HepG2 (cell line): ENCODE data around the gene CPM. TPM values are rescaled to one million over a fixed set of nuclear protein-coding genes. Genes with fewer than 3 reads are reported as not detected.

Experiments used
- ATAC-seq: fragments of 200-7000 bp; cut with Tn5 transposase; 3 replicates; pipeline ENCODE4 v1.9.1; 2020; ENCODE audit warnings: mild to moderate bottlenecking, moderate library complexity
- BruUV-seq: library from RNA; stranded (reverse); fragments of 400-500 nt; replicated peaks from 2 replicates; lab custom pipeline; 2021; lab: Mats Ljungman, UMichigan
- CTCF ChIA-PET: fragments of 300-600 bp; formaldehyde crosslinking; extraction: SDS; loops from one replicate; lab custom pipeline; 2021; ENCODE audit warnings: low total read pairs, inconsistent platforms, low intra/inter-chr PET ratio; lab: Yijun Ruan, JAX
- POLR2A ChIA-PET: fragments of 350-600 bp; sonication (Branson Sonifier 250); formaldehyde crosslinking; loops from one replicate; lab custom pipeline; 2020; ENCODE audit warnings: antibody characterized with exemption, inconsistent platforms; lab: Yijun Ruan, JAX
- DNase-seq: peaks from one replicate; pipeline ENCODE4 v3.0.0-alpha.2; 2015; ENCODE audit warnings: low spot score
- FAIRE-seq: peaks from 3 replicates; lab custom pipeline; 2011; peaks lifted over from hg19 to GRCh38; lab: Jason Lieb, UNC
- H2AFZ ChIP-seq: one replicate; pipeline ENCODE4 v1.6.1; 2011; ENCODE audit warnings: low read length, inconsistent platforms
- H3K27ac ChIP-seq: fragments of 300-600 bp; 3 replicates; pipeline ENCODE4 v1.8.0; 2011; ENCODE audit warnings: mixed run types, mild to moderate bottlenecking, mixed read lengths, low read length, inconsistent platforms; ENCODE audit not compliant: insufficient read depth; ENCODE audit errors: extremely low read length
- H3K27me3 ChIP-seq, 2 experiments: fragments of 200-600 bp in 1 of 2; 2 replicates in 1 of 2; 3 replicates in 1 of 2; pipeline versions ENCODE4 v1.6.0 to v1.8.0; 2011; ENCODE audit warnings: low read length in 2 of 2, mild to moderate bottlenecking in 2 of 2, moderate library complexity in 2 of 2, inconsistent platforms in 1 of 2; ENCODE audit not compliant: insufficient read depth in 2 of 2, control insufficient read depth in 1 of 2
- H3K36me3 ChIP-seq, 2 experiments: fragments of 200-600 bp in 1 of 2; replicated peaks in 1 of 2; 2 replicates in 1 of 2; 3 replicates in 1 of 2; pipeline versions ENCODE4 v1.5.1 to v1.8.0; 2011; ENCODE audit warnings: low read length in 2 of 2, inconsistent platforms in 1 of 2; ENCODE audit not compliant: insufficient read depth in 2 of 2, control insufficient read depth in 1 of 2
- H3K4me1 ChIP-seq: 2 replicates; pipeline ENCODE4 v1.5.1; 2012; ENCODE audit warnings: low read length, inconsistent platforms; ENCODE audit not compliant: insufficient read depth
- H3K4me2 ChIP-seq: 2 replicates; pipeline ENCODE4 v1.6.0; 2011; ENCODE audit warnings: low read depth, low read length, inconsistent platforms
- H3K4me3 ChIP-seq, 3 experiments: fragments of 200-600 bp in 1 of 3; sonication (generic), shearing (Covaris generic) in 1 of 3; replicated peaks in 1 of 3; 2 replicates each; pipeline ENCODE4 v1.5.1; 2011 to 2016; ENCODE audit warnings: low read length in 3 of 3, inconsistent platforms in 2 of 3, low read depth in 2 of 3, mild to moderate bottlenecking in 2 of 3, control low read depth in 1 of 3, mixed read lengths in 1 of 3; ENCODE audit not compliant: insufficient read depth in 1 of 3
- H3K79me2 ChIP-seq: one replicate; pipeline ENCODE4 v1.6.1; 2011; ENCODE audit warnings: low read length, inconsistent platforms; ENCODE audit not compliant: insufficient read depth
- H3K9ac ChIP-seq: 2 replicates; pipeline ENCODE4 v1.6.0; 2011; ENCODE audit warnings: mild to moderate bottlenecking, low read depth, low read length, inconsistent platforms; ENCODE audit not compliant: insufficient read depth
- H3K9me3 ChIP-seq: 2 replicates; pipeline ENCODE4 v1.5.1; 2012; ENCODE audit warnings: mild to moderate bottlenecking, low read length
- H4K20me1 ChIP-seq: 2 replicates; pipeline ENCODE4 v1.6.0; 2011; ENCODE audit warnings: inconsistent platforms, mild to moderate bottlenecking, low read length, moderate library complexity; ENCODE audit not compliant: insufficient read depth
- IKZF4 ChIP-seq: sonication (generic); formaldehyde crosslinking; IDR thresholded peaks from 2 replicates; pipeline ENCODE4 v1.5.1; 2020; ENCODE audit warnings: borderline replicate concordance, mild to moderate bottlenecking, low read depth, missing genetic modification reagents; ENCODE audit errors: not compliant biosample characterization
- KAT7 ChIP-seq: IDR thresholded peaks from 2 replicates; pipeline ENCODE4 v1.6.1; 2018; ENCODE audit warnings: borderline replicate concordance, missing compliant biosample characterization
- POLR2A ChIP-seq, 2 experiments: IDR thresholded peaks; 2 replicates each; pipeline ENCODE4 v1.6.1; 2011; ENCODE audit warnings: low read depth in 2 of 2, low read length in 2 of 2, mild to moderate bottlenecking in 1 of 2, moderate library complexity in 1 of 2; ENCODE audit not compliant: insufficient read depth in 1 of 2
- PPARG ChIP-seq: conservative IDR thresholded peaks from 2 replicates; pipeline ENCODE4 v1.6.1; 2016; ENCODE audit warnings: missing biosample characterization, missing genetic modification reagents
- RBFOX2 ChIP-seq: fragments of 200-400 bp; formaldehyde crosslinking; IDR thresholded peaks from 2 replicates; pipeline ENCODE4 v1.6.1; 2017; ENCODE audit warnings: low read depth, mild to moderate bottlenecking, low read length
- TCF7L2 ChIP-seq: IDR thresholded peaks from 2 replicates; pipeline ENCODE4 v1.6.1; 2011; ENCODE audit warnings: mild to moderate bottlenecking, low read depth, low read length, moderate library complexity
- ZFP37 ChIP-seq: sonication (generic); formaldehyde crosslinking; IDR thresholded peaks from 2 replicates; pipeline ENCODE4 v1.4.0; 2020; ENCODE audit warnings: missing genetic modification reagents, borderline replicate concordance
- ZNF333 ChIP-seq: sonication (generic); formaldehyde crosslinking; IDR thresholded peaks from 2 replicates; pipeline ENCODE4 v1.4.0; 2020; ENCODE audit warnings: mild to moderate bottlenecking, missing genetic modification reagents, borderline replicate concordance
- ZNF839 ChIP-seq: sonication (generic); formaldehyde crosslinking; IDR thresholded peaks from 2 replicates; pipeline ENCODE4 v1.4.0; 2020; ENCODE audit warnings: missing genetic modification reagents, mild to moderate bottlenecking, borderline replicate concordance
- WGBS: methylation state at CpG from one replicate; pipeline ENCODE4 v1.1.6; 2017; ENCODE audit warnings: low lambda C conversion rate; 5-methylcytosine and 5-hydroxymethylcytosine counted together
- in situ Hi-C: cut with HindIII; loops from 2 replicates; pipeline ENCODE4 v1.10.0; 2017; ENCODE audit warnings: low pct_unique_long_range_greater_than_20kb; ENCODE audit not compliant: extremely low pct_ligation_motif_present
- intact Hi-C: fragments of 100-400 bp; cut with micrococcal nuclease; formaldehyde crosslinking; loops from one replicate; pipeline ENCODE4 v1.10.0; 2022; ENCODE audit not compliant: unreplicated experiment
- polyA plus RNA-seq, 8 experiments: library from polyadenylated mRNA; depleted of rRNA in 3 of 8; stranded (reverse) in 7 of 8; unstranded in 1 of 8; fragments of >200 nt; fragmentation: Illumina TruSeq in 4 of 8; extraction: Trizol in 4 of 8; gene quantifications; 2 replicates each; pipeline versions ENCODE4 v1.2.1 to v1.2.3, GENCODE V29; 2011 to 2016; ENCODE audit warnings: low read depth in 4 of 8, missing spikeins in 1 of 8, mixed read lengths in 1 of 8; ENCODE audit not compliant: insufficient read depth in 1 of 8
- total RNA-seq, 5 experiments: library from RNA; depleted of rRNA; stranded (reverse); fragments of >200 nt; fragmentation: Illumina TruSeq; extraction: Trizol; gene quantifications; 2 replicates each; pipeline ENCODE4 v1.2.3, GENCODE V29; 2016; ENCODE audit warnings: low read depth in 1 of 5
- TF ChIP-seq, protein P1 (sequence below): sonication (generic); formaldehyde crosslinking; IDR thresholded peaks from 2 replicates; pipeline ENCODE4 v1.8.0; 2022; ENCODE audit warnings: mild to moderate bottlenecking, missing genetic modification reagents; ENCODE audit not compliant: insufficient replicate concordance

CPM gene
- total and polyA plus RNA-seq, 2 of the 13 experiments (the other 11 are each of a cell fraction or from before 2014, with no cell fraction given): not detected

GRCh38 chr12:68824131-68824530, 108.8 kb downstream of the CPM start:
- H3K36me3 ChIP-seq: peaks cover 17 to 74% of the 10 kb centered on the region in 2 experiments
- H3K9me3 ChIP-seq: no peaks in the 10 kb centered on the region
- POLR2A ChIA-PET: no interaction called here
- no peak overlapping the region for H3K9ac ChIP-seq
- intact Hi-C loops: no loop called here
- no TSS peak for BruUV-seq
- in situ Hi-C loops: no loop called here
- ATAC-seq (no peak), DNase-seq (no peak), FAIRE-seq (no peak)
- H3K4me3 ChIP-seq: no peak overlapping the region
- peaks cover 35% of the 10 kb centered on the region for H4K20me1 ChIP-seq
- H3K27ac ChIP-seq: no peak overlapping the region
- peaks cover 43% of the 10 kb centered on the region for H3K79me2 ChIP-seq
- WGBS: 98% methylated on average over 5 of the region's 5 CpGs
- TF ChIP-seq PPARG (no peak), IKZF4 (no peak), ZNF333 (no peak), POLR2A (IDR thresholded peaks at IDR 0.05; ENCODE audit: insufficient read depth in 1 of 2, low read depth in 2 of 2, low read length in 2 of 2) (0 out of 4 replicates have a peak, but pooled peaks of 1 of the 2 experiments have one; percentile 0), ZNF839 (CRISPR knock-in tag) (no peak), TCF7L2 (no peak), RBFOX2 (peak; percentile 40; the same call in 1 of the 2 replicates), KAT7 (CRISPR knock-in tag) (no peak), ZFP37 (CRISPR knock-in tag) (no peak)
- TF ChIP-seq, protein P1, sequence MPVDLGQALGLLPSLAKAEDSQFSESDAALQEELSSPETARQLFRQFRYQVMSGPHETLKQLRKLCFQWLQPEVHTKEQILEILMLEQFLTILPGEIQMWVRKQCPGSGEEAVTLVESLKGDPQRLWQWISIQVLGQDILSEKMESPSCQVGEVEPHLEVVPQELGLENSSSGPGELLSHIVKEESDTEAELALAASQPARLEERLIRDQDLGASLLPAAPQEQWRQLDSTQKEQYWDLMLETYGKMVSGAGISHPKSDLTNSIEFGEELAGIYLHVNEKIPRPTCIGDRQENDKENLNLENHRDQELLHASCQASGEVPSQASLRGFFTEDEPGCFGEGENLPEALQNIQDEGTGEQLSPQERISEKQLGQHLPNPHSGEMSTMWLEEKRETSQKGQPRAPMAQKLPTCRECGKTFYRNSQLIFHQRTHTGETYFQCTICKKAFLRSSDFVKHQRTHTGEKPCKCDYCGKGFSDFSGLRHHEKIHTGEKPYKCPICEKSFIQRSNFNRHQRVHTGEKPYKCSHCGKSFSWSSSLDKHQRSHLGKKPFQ (CRISPR knock-in tag): no peak
- CTCF ChIA-PET: no interaction called here
- peaks cover 39% of the 10 kb centered on the region for H3K4me1 ChIP-seq
- no peak overlapping the region for H2AFZ ChIP-seq
- no peaks in the 10 kb centered on the region for H3K27me3 ChIP-seq
- no peak overlapping the region for H3K4me2 ChIP-seq
